IPS DF 4.7 (cell line): ENCODE measurements around the gene BMPER.
A peak's percentile ranks its signal among the peaks of the same experiment; 100 is the strongest.

Experiments
- DNase-seq: peaks from one replicate; pipeline ENCODE4 v3.0.0-alpha.2; 2013; ENCODE audit warnings: low spot score; ENCODE audit errors: extremely low read depth

BMPER gene

GRCh38 chr7:33921216-33921938 lies 16.0 kb downstream of the BMPER start:
- DNase-seq: no peak

- DNase-seq: no peak
Observed at GRCh38 chr7:33922820-33923219, 17.5 kb downstream of the BMPER start.

- no peak for DNase-seq
Observed at GRCh38 chr7:33923440-33924229, 18.3 kb downstream of the BMPER start.

- DNase-seq: no peak
Observed at GRCh38 chr7:33926535-33926934, 21.2 kb downstream of the BMPER start.

GRCh38 chr7:33928986-33929385 lies 23.6 kb downstream of the BMPER start:
- no peak for DNase-seq

GRCh38 chr7:33932221-33932620 lies 26.9 kb downstream of the BMPER start:
- no peak for DNase-seq

- peak; percentile 89 for DNase-seq
Observed at GRCh38 chr7:33932832-33933468, 27.6 kb downstream of the BMPER start.

GRCh38 chr7:33933611-33934281 lies 28.4 kb downstream of the BMPER start:
- DNase-seq: no peak

GRCh38 chr7:33934391-33934790 lies 29.1 kb downstream of the BMPER start:
- DNase-seq: no peak

GRCh38 chr7:33936503-33936902 lies 31.2 kb downstream of the BMPER start:
- no peak for DNase-seq

GRCh38 chr7:33937871-33938270 lies 32.5 kb downstream of the BMPER start:
- no peak for DNase-seq

GRCh38 chr7:33939121-33939520 lies 33.8 kb downstream of the BMPER start:
- no peak for DNase-seq

- DNase-seq: no peak
Observed at GRCh38 chr7:33940503-33940902, 35.2 kb downstream of the BMPER start.

GRCh38 chr7:33941418-33941817 lies 36.1 kb downstream of the BMPER start:
- DNase-seq: no peak

GRCh38 chr7:33946094-33946699 lies 40.9 kb downstream of the BMPER start:
- DNase-seq: no peak

GRCh38 chr7:33950047-33950714 lies 44.8 kb downstream of the BMPER start:
- no peak for DNase-seq

GRCh38 chr7:33952824-33953223 lies 47.5 kb downstream of the BMPER start:
- no peak for DNase-seq

GRCh38 chr7:33958104-33958503 lies 52.8 kb downstream of the BMPER start:
- DNase-seq: no peak

- DNase-seq: no peak
Observed at GRCh38 chr7:33959676-33960075, 54.3 kb downstream of the BMPER start.

GRCh38 chr7:33961948-33962347 lies 56.6 kb downstream of the BMPER start:
- no peak for DNase-seq
